GM19463 (cell line): ENCODE measurements around the gene IFNB1.

Experiments
- ATAC-seq: cut with Tn5 transposase; IDR thresholded peaks from one replicate; pipeline ENCODE4 v1.9.1; 2021; ENCODE audit warnings: mild to moderate bottlenecking, moderate library complexity; ENCODE audit not compliant: unreplicated experiment

IFNB1 gene

DNA sequence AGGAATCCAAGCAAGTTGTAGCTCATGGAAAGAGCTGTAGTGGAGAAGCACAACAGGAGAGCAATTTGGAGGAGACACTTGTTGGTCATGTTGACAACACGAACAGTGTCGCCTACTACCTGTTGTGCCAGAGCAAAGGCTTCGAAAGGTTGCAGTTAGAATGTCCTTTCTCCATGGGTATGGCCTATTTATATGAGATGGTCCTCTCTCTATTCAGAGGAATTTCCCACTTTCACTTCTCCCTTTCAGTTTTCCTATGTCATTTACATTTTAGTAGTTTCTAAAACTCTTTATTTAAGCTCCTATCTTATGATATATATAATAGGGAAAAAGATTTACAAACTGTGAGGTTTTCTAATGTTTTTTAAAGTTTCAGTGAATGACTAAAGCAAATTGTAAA, at the start of gene IFNB1:
IFNB1 (minus strand) TSS at position 162 of the 400 bp plus-strand sequence; CDS start at position 89, 73 bp downstream.
- ATAC-seq: no peak

- peak; percentile 96 for ATAC-seq
These were observed 44.0 kb upstream of the IFNB1 start for GRCh38 chr9:21121595-21122251.

- ATAC-seq: peak; percentile 71
These were observed 43.3 kb upstream of the IFNB1 start for GRCh38 chr9:21121079-21121478.

DNA sequence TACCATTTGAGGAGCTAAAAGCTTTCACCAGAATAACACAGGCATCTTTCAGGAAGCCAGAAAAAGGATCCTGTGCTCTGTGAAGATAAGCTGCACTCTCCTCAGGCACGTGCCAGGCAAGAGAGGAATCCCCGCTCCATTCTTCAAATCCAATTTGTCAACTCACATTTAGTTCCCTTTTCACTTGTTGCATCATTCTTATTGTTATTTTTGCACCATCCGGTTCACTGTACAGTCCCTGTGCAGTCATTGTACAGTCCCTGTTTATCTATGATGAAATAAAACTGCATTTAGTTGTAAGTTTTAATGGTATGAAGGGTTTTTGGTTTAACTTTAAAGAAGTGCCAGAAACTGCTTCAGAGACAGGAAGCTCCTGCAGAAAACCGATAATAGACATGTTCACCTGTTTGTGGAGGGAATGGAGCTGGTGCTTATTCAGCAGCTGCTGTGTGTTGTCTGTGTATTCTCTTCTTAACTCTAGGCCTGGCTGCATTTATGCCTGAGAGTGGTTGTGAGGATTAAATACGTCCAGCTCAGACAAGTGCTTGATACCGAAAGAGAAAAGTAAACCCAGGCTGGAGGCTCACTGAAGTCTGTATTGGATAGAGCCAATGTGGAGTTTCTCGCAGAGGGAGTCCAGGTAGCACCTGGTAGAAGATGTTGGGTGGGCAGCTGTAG, 41.5 kb upstream of the IFNB1 start:
- no peak for ATAC-seq

DNA sequence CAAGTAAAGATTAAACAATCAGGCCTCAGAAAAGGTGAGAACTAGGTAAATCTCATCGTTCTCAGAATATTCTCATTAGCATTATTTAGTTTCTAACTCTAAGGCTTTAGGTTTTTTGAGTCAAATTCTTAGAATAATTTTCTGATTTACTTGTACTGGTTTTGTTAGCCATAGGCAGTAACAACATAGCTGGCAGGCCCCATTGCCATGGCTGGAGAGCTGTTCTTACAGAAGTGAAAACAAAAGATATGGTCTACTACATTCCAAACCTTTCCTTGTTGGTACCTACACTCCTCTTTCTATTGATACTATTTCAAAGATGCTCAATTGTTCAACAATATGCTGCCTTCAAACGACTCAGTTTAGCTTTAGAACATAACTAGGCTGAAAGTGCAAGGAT, 36.6 kb upstream of the IFNB1 start:
- no peak for ATAC-seq

- ATAC-seq: peak; percentile 88
These were observed 33.2 kb upstream of the IFNB1 start for GRCh38 chr9:21110708-21111576.

GRCh38 chr9:21104787-21105186, 27.0 kb upstream of the IFNB1 start:
- ATAC-seq: no peak

GRCh38 chr9:21102305-21102704, 24.6 kb upstream of the IFNB1 start:
- no peak for ATAC-seq

DNA sequence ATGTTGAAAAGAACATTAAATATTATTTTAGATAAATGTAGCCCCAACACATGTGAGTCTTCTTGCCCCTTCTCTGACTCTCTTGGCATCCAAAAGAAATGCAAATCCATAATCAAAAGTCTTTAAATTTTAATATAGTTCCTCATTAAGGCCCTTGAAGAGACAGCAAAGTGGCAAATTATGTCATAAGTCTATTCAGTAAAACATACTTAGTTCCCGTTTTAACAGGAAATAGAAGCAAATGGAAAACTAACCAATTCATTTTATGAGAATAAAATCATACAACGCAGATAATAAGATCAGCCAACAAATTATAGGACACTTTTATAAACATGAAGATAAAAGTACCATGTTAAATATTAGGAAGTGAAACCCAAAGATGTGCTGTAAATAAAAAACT, 20.1 kb upstream of the IFNB1 start:
- ATAC-seq: no peak

GRCh38 chr9:21096901-21097255, 19.1 kb upstream of the IFNB1 start:
- no peak for ATAC-seq

- ATAC-seq: peak; percentile 80
These were observed 18.6 kb upstream of the IFNB1 start for GRCh38 chr9:21096172-21096900.

- ATAC-seq: no peak
These were observed 17.8 kb upstream of the IFNB1 start for GRCh38 chr9:21095561-21095960.

DNA sequence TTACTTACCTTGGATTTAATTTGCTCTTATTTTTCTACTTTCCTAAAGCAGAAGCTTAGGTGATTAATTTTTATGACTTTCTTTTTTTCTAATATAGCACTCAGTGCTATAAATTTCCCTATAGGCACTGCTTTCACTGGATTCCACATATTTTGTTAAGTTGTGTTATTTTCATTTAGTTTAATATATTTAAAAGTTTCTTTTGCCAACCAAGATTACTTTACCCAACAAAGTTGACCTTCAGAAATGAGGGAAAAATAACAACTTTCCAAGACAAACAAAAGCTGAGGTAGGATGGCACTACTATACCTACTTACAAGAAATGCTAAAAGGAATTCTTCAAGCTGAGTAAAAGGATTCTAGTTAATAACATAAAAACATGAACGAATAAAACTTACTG, 8.8 kb upstream of the IFNB1 start:
- no peak for ATAC-seq

DNA sequence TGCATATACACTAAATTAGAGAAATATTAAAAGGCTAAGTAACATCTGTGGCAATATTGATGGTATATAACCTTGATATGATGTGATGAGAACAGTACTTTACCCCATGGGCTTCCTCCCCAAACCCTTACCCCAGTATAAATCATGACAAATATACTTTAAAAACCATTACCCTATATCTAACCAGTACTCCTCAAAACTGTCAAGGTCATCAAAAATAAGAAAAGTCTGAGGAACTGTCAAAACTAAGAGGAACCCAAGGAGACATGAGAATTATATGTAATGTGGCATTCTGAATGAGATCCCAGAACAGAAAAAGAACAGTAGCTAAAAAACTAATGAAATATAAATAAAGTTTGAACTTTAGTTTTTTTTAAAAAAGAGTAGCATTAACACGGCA, 7.3 kb upstream of the IFNB1 start:
- no peak for ATAC-seq

GRCh38 chr9:21084242-21084850, 6.6 kb upstream of the IFNB1 start:
- ATAC-seq: no peak

GRCh38 chr9:21082671-21083070, 4.9 kb upstream of the IFNB1 start:
- ATAC-seq: no peak

GRCh38 chr9:21081999-21082398, 4.3 kb upstream of the IFNB1 start:
- no peak for ATAC-seq

- no peak for ATAC-seq
These were observed 3.7 kb upstream of the IFNB1 start for GRCh38 chr9:21081451-21081850.

DNA sequence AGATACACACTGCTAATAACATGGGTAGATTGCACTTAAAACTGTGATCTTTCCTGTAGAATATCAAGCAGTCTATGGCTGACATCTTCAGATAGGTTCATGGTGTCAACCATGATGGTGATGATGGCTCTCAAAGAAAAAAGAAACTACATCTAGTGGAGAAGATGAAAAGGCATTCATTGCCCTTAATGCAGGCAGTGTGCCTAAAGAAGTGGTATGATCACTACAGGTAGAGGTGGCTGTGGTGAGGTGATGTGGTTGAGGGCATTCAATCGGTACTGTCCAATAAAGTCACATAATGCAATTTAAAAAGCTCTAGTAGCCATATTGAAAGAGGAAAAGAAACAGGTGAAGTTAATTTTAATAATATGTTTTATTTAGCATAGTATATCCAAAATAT, 3.1 kb upstream of the IFNB1 start:
- no peak for ATAC-seq

GRCh38 chr9:21078702-21079101, 960 bp upstream of the IFNB1 start:
- no peak for ATAC-seq

GRCh38 chr9:21075484-21075883, 2.3 kb downstream of the IFNB1 start:
- no peak for ATAC-seq
